HG03039 (cell line): ENCODE measurements around the gene USP13.

Experiments
- ATAC-seq: cut with Tn5 transposase; IDR thresholded peaks from one replicate; pipeline ENCODE4 v1.9.1; 2021; ENCODE audit warnings: mild to moderate bottlenecking, moderate library complexity; ENCODE audit not compliant: unreplicated experiment

The USP13 gene

GRCh38 chr3:179731544-179731943, 78.7 kb downstream of the USP13 start:
- ATAC-seq: no peak

- no peak for ATAC-seq
These were observed 80.0 kb downstream of the USP13 start for GRCh38 chr3:179732661-179733348.

GRCh38 chr3:179733797-179734196, 81.0 kb downstream of the USP13 start:
- no peak for ATAC-seq

GRCh38 chr3:179734497-179735281, 81.8 kb downstream of the USP13 start:
- no peak for ATAC-seq

GRCh38 chr3:179735321-179735720, 82.5 kb downstream of the USP13 start:
- ATAC-seq: no peak

- no peak for ATAC-seq
These were observed 86.2 kb downstream of the USP13 start for GRCh38 chr3:179738998-179739397.

GRCh38 chr3:179739816-179740594, 87.2 kb downstream of the USP13 start:
- ATAC-seq: no peak

- ATAC-seq: no peak
These were observed 91.1 kb downstream of the USP13 start for GRCh38 chr3:179743913-179744312.

GRCh38 chr3:179744667-179745066, 91.8 kb downstream of the USP13 start:
- ATAC-seq: no peak

GRCh38 chr3:179745079-179745478, 92.2 kb downstream of the USP13 start:
- ATAC-seq: no peak

GRCh38 chr3:179745716-179746115, 92.9 kb downstream of the USP13 start:
- no peak for ATAC-seq

- no peak for ATAC-seq
These were observed 98.0 kb downstream of the USP13 start for GRCh38 chr3:179750720-179751328.

GRCh38 chr3:179760944-179761343, 108.1 kb downstream of the USP13 start:
- ATAC-seq: no peak

- ATAC-seq: no peak
These were observed 112.6 kb downstream of the USP13 start for GRCh38 chr3:179765396-179765795.

- no peak for ATAC-seq
These were observed 113.7 kb downstream of the USP13 start for GRCh38 chr3:179766416-179767133.

GRCh38 chr3:179768080-179768479, 115.2 kb downstream of the USP13 start:
- no peak for ATAC-seq

- no peak for ATAC-seq
These were observed 116.8 kb downstream of the USP13 start for GRCh38 chr3:179769411-179770247.

GRCh38 chr3:179771797-179772196, 119.0 kb downstream of the USP13 start:
- ATAC-seq: no peak

GRCh38 chr3:179772297-179772696, 119.5 kb downstream of the USP13 start:
- no peak for ATAC-seq
